AG04450 (cell line): ENCODE results near the gene C20orf141. TPM values are rescaled to one million over a fixed set of nuclear protein-coding genes. Genes with fewer than 3 reads are reported as not detected.
A peak's percentile ranks its signal among the peaks of the same experiment; 100 is the strongest.
"Not testable (repeated sequence)": the region's sequence is repeated elsewhere in the genome, so short reads cannot be mapped to it uniquely, and the experiment has no call there.

Experiments
- CTCF ChIA-PET: fragments of 300-600, 350-600 bp; formaldehyde crosslinking; extraction: SDS; loops from one replicate; lab custom pipeline; 2022; ENCODE audit warnings: antibody characterized with exemption, inconsistent platforms; lab: Charles Lee
- POLR2A ChIA-PET: fragments of 350-600 bp; formaldehyde crosslinking; extraction: SDS; loops from one replicate; lab custom pipeline; 2021; ENCODE audit warnings: antibody characterized with exemption, inconsistent platforms; lab: Yijun Ruan, JAX
- DNase-seq: peaks from one replicate; pipeline ENCODE4 v3.0.0-alpha.2; 2011; ENCODE audit warnings: low read depth, low spot score
- H3K27ac ChIP-seq: one replicate; pipeline ENCODE4 v1.5.1; 2012; ENCODE audit warnings: low read depth, low read length, control low read depth
- H3K27me3 ChIP-seq: one replicate; pipeline ENCODE4 v1.6.0; 2012; ENCODE audit warnings: low read length; ENCODE audit not compliant: control insufficient read depth, insufficient read depth
- H3K4me3 ChIP-seq: 2 replicates; pipeline ENCODE4 v1.5.1; 2011; ENCODE audit warnings: mild to moderate bottlenecking, low read depth, low read length, control low read depth
- H3K9me3 ChIP-seq: 2 replicates; pipeline ENCODE4 v1.5.1; 2012; ENCODE audit warnings: low read length; ENCODE audit not compliant: control insufficient read depth, insufficient read depth
- polyA plus RNA-seq: library from polyadenylated mRNA; depleted of rRNA; stranded (reverse); fragments of >200 nt; gene quantifications from 2 replicates; pipeline ENCODE4 v1.2.3, GENCODE V29; 2011
- TF ChIP-seq, protein P1 (sequence below): IDR thresholded peaks from 2 replicates; pipeline ENCODE4 v1.5.1; 2011; ENCODE audit warnings: low read depth, low read length, control low read depth, inconsistent platforms

Gene C20orf141
- polyA plus RNA-seq, 1 experiment = not detected

- H3K27me3 ChIP-seq = peaks cover 43% of the 10 kb centered on the region
- ChIA-PET POLR2A (no interaction called here), CTCF (no interaction called here)
- peaks cover 4% of the 10 kb centered on the region for H3K9me3 ChIP-seq
- TF ChIP-seq, protein P1, sequence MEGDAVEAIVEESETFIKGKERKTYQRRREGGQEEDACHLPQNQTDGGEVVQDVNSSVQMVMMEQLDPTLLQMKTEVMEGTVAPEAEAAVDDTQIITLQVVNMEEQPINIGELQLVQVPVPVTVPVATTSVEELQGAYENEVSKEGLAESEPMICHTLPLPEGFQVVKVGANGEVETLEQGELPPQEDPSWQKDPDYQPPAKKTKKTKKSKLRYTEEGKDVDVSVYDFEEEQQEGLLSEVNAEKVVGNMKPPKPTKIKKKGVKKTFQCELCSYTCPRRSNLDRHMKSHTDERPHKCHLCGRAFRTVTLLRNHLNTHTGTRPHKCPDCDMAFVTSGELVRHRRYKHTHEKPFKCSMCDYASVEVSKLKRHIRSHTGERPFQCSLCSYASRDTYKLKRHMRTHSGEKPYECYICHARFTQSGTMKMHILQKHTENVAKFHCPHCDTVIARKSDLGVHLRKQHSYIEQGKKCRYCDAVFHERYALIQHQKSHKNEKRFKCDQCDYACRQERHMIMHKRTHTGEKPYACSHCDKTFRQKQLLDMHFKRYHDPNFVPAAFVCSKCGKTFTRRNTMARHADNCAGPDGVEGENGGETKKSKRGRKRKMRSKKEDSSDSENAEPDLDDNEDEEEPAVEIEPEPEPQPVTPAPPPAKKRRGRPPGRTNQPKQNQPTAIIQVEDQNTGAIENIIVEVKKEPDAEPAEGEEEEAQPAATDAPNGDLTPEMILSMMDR = no peak
- no peak overlapping the region for H3K4me3 ChIP-seq
- no peak overlapping the region for H3K27ac ChIP-seq
- DNase-seq = no peak
Measured at GRCh38 chr20:2807019-2807418, 7.8 kb upstream of the C20orf141 start.

GRCh38 chr20:2807929-2808328 is 6.9 kb upstream of the C20orf141 start:
- peaks cover 35% of the 10 kb centered on the region for H3K27me3 ChIP-seq
- H3K27ac ChIP-seq, CTCF ChIA-PET, H3K9me3 ChIP-seq, H3K4me3 ChIP-seq, POLR2A ChIA-PET, DNase-seq: not testable (repeated sequence)

DNA sequence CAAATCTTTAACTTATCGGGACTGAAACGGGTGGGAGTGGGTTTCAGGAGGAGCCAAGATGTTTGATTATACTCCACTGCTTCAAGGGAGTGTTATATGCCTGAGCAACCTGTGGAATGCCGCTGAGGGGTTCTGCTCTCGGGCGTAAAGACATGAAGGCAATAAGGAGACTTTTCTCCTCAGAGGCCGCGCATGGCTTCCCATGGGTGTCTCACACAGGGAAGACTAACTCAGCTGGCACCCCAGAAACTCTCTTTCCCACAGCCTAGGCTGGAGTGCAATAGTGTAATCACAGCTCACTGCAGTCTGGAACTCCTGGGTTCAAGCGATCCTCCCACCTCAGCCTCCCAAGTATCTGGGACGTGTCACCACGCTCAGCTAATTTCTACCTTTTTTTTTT is 5.1 kb upstream of the C20orf141 start:
- Histone ChIP-seq H3K4me3 (no peak overlapping the region), H3K9me3 (peaks cover 4% of the 10 kb centered on the region), H3K27me3 (peaks cover 19% of the 10 kb centered on the region), H3K27ac (no peak overlapping the region)
- TF ChIP-seq, protein P1 = no peak
- ChIA-PET POLR2A (interaction anchor here (0.7 kb wide), 2 partner anchors 14 to 842 kb away, joined by 5 to 10 read pairs; no protein-coding TSS in a partner anchor), CTCF (no interaction called here)
- no peak for DNase-seq

DNA sequence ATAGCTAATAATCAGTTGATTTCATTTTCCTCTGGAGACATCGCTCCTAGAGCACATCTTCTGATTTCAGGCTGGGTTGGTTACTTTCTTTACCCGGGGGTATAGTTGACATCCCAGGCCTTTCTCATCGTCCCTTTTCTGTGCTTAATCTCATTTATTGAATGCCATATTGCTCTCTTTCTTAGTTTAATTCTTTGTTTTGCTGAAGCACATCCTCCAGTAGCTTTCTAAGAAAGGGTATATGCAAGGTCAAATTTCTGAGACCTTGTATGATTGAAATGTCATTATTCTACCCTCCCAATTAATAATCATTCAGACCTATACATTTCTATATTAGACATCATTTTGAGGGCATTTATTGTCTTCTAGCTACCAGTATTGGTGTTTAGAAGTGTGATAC is 2.6 kb upstream of the C20orf141 start:
- ChIA-PET POLR2A (interaction anchor here (0.7 kb wide), 1 partner anchor 17 kb away, joined by 3 read pairs; no protein-coding TSS in a partner anchor), CTCF (interaction anchor here (0.9 kb wide), 1 partner anchor 189 kb away, joined by 3 read pairs; no protein-coding TSS in a partner anchor)
- no peak overlapping the region for H3K27ac ChIP-seq
- peaks cover 4% of the 10 kb centered on the region for H3K27me3 ChIP-seq
- no peak overlapping the region for H3K4me3 ChIP-seq
- TF ChIP-seq, protein P1 = no peak
- peaks cover 4% of the 10 kb centered on the region for H3K9me3 ChIP-seq
- DNase-seq = no peak

DNA sequence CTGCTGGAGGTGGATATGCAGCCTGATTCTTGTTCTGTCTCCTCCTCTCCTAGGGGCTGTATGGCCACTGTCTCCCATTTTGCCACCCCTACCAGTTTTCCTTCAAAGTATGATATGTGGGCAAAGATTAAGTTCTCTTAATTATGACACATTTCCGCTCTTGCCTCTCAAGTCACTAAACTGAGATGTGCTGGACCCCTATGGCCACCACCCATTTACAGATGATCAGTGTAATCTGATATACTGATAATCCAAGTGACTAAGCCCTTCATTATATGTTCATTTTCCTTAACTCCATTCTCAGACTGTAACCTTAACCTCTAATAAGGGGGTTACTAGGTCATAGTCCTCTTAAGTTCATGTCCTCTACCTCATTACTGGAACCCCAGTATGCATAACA is 711 bp upstream of the C20orf141 start:
- DNase-seq = no peak
- peaks cover 4% of the 10 kb centered on the region for H3K9me3 ChIP-seq
- H3K27ac ChIP-seq = peak overlapping the region; percentile 33
- POLR2A ChIA-PET = interaction anchor here (0.7 kb wide), 1 partner anchor 13 kb away, joined by 3 read pairs; no protein-coding TSS in a partner anchor
- no peaks in the 10 kb centered on the region for H3K27me3 ChIP-seq
- CTCF ChIA-PET = no interaction called here
- TF ChIP-seq, protein P1 = no peak
- no peak overlapping the region for H3K4me3 ChIP-seq
